ENCODE results near the gene CNPY1. TPM values are rescaled to one million over a fixed set of nuclear protein-coding genes. Genes with fewer than 3 reads are reported as not detected.

CNPY1 gene
- total RNA-seq, 4 donors from 2014 or later, result not detected

DNA sequence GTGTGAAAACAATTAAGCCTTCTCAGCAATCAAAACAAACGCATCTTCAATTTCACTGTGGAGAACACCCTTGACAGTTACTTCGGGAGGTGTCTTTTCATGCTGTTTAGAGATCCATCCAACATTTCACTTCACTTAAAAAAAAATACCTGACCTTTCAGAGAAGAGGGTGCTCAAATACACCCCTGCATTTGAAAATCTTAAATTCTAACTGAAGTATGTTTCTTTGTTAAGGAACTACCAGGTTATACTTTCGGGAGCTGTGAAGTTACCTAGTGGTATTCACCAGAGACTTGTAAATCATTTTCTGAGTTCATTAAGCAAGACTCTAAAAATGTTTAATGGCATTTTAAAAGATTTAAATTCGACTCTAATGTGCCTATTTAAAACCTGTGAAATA lies 38.8 kb downstream of the CNPY1 start:
- intact Hi-C loops (cut with DNase I), result no loop called here
- Histone ChIP-seq H3K27me3 (peaks cover 0 to 99% (median 58%) of the 10 kb centered on the region in 4 donors), H3K27ac (replicated peaks in 1 of 4) (no peak overlapping the region), H3K4me3 (no peak overlapping the region), H3K4me1 (peaks cover 10 to 15% (median 10%) of the 10 kb centered on the region in 4 donors), H3K36me3 (no peaks in the 10 kb centered on the region), H3K9me3 (no peaks in the 10 kb centered on the region)
- 9% methylated on average over 4 of the region's 4 CpGs for WGBS
- TF ChIP-seq POLR2A (IDR thresholded peaks at IDR 0.05; ENCODE audit: low read depth) (no peak), CTCF (IDR thresholded peaks at IDR 0.05) (no peak), EP300 (IDR thresholded peaks at IDR 0.05) (no peak), POLR2AphosphoS5 (IDR thresholded peaks at IDR 0.05) (no peak)
- DNase-seq (ENCODE audit: extremely low spot score), result no peak

DNA sequence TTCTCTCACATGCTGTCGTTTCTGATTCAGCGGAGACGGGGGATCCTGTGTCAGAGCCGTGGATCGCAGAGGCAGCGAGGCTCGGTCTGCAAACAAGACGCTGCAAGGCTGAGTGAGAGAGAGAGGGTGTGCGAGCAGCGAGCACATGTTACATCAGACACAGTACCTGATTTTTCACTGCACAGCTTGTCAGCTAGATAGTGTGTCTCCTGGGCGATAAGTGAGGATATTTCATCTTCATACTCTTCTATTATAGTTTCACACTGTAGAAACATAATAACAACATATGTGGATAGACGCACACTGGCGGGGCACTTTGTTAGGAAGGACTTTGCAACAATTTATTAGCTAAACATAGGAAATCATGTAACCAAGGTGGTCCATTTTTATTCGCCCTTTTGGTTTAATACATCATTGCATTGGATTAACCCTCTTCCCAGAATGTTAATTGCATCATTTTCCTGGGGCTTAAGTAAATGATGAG lies 39.5 kb downstream of the CNPY1 start:
- H3K27ac ChIP-seq (replicated peaks in 1 of 4), result no peak overlapping the region
- DNase-seq (ENCODE audit: extremely low spot score), result no peak
- peaks cover 0 to 99% (median 57%) of the 10 kb centered on the region in 4 donors for H3K27me3 ChIP-seq
- H3K4me1 ChIP-seq, result peaks cover 10 to 15% (median 10%) of the 10 kb centered on the region in 4 donors
- H3K36me3 ChIP-seq, result no peaks in the 10 kb centered on the region
- intact Hi-C loops (cut with DNase I), result no loop called here
- H3K4me3 ChIP-seq, result no peak overlapping the region
- TF ChIP-seq POLR2AphosphoS5 (IDR thresholded peaks at IDR 0.05) (no peak), POLR2A (IDR thresholded peaks at IDR 0.05; ENCODE audit: low read depth) (no peak), EP300 (IDR thresholded peaks at IDR 0.05) (no peak), CTCF (IDR thresholded peaks at IDR 0.05) (no peak)
- H3K9me3 ChIP-seq, result no peaks in the 10 kb centered on the region
- whole genome bisulfite sequencing, result 16% methylated on average over 14 of the region's 14 CpGs

DNA sequence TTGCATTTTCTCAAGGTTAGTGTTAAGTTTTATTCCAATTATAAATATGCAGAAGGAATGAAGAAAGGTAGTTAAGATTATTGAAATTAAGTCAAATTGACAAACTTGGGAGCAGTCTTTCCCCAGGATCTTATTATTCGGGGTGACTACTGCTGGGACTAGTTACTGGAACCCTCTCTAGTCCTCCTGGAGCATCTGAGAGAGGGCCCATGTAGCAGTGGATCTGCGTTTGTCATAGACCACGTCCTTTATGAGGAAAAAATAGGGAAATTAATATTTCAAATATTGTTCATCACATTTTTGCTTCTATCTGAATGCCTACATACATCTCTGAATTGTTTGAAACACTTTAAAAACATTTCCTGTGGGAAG lies 41.0 kb downstream of the CNPY1 start:
- Histone ChIP-seq H3K9me3 (no peaks in the 10 kb centered on the region), H3K27me3 (peaks cover 0 to 98% (median 46%) of the 10 kb centered on the region in 4 donors), H3K36me3 (no peaks in the 10 kb centered on the region), H3K4me3 (no peak overlapping the region), H3K4me1 (peaks cover 10 to 15% (median 10%) of the 10 kb centered on the region in 4 donors), H3K27ac (replicated peaks in 1 of 4) (no peak overlapping the region)
- 28% methylated on average over 3 of the region's 3 CpGs for WGBS
- TF ChIP-seq CTCF (IDR thresholded peaks at IDR 0.05) (no peak), EP300 (IDR thresholded peaks at IDR 0.05) (no peak), POLR2A (IDR thresholded peaks at IDR 0.05; ENCODE audit: low read depth) (no peak), POLR2AphosphoS5 (IDR thresholded peaks at IDR 0.05) (no peak)
- DNase-seq (ENCODE audit: extremely low spot score), result no peak
- intact Hi-C loops (cut with DNase I), result no loop called here

GRCh38 chr7:155497149-155497901 lies 49.0 kb downstream of the CNPY1 start:
- Histone ChIP-seq H3K27ac (replicated peaks in 1 of 4) (no peak overlapping the region), H3K9me3 (no peaks in the 10 kb centered on the region), H3K4me3 (no peak overlapping the region), H3K36me3 (no peaks in the 10 kb centered on the region), H3K27me3 (peaks cover 0 to 78% (median 14%) of the 10 kb centered on the region in 4 donors), H3K4me1 (no peaks in the 10 kb centered on the region)
- DNase-seq (ENCODE audit: extremely low spot score), result no peak
- intact Hi-C loops (cut with DNase I), result no loop called here
- WGBS, result 72% methylated on average over 14 of the region's 26 CpGs
- TF ChIP-seq POLR2AphosphoS5 (IDR thresholded peaks at IDR 0.05) (no peak), EP300 (IDR thresholded peaks at IDR 0.05) (no peak), POLR2A (IDR thresholded peaks at IDR 0.05; ENCODE audit: low read depth) (no peak), CTCF (IDR thresholded peaks at IDR 0.05) (no peak)
